ENCODE results near the gene RAD54L. TPM values are rescaled to one million over a fixed set of nuclear protein-coding genes. Genes with fewer than 3 reads are reported as not detected.

RAD54L gene
- total RNA-seq, 1 experiment from 2014 or later = 29.4 TPM

- Histone ChIP-seq H3K27ac (ENCODE audit: low read length) (peak overlapping the region; percentile 97), H3K4me1 (ENCODE audit: control insufficient read depth, insufficient read depth, low read length) (peaks cover 24% of the 10 kb centered on the region; the same call in 1 of the 2 replicates), H3K4me3 (ENCODE audit: low read depth in 2 of 2, low read length in 2 of 2) (peak overlapping the region; percentile 88 to 100), H3K9me3 (ENCODE audit: control insufficient read depth, insufficient read depth, low read depth, low read length) (no peaks in the 10 kb centered on the region), H3K27me3 (ENCODE audit: control insufficient read depth, insufficient read depth, low read length) (no peaks in the 10 kb centered on the region), H3K36me3 (ENCODE audit: control insufficient read depth, insufficient read depth, low read length) (peaks cover 9% of the 10 kb centered on the region)
- in situ Hi-C loops (cut with HindIII; ENCODE audit: low pct_unique_long_range_greater_than_20kb, low sequenced_read_pairs) = no loop called here
- TSS peak; percentile 55 for BruUV-seq (replicated peaks)
- DNase-seq (ENCODE audit: low read depth, low spot score) = no peak
- no peak for TF ChIP-seq SIN3A (IDR thresholded peaks at IDR 0.05; ENCODE audit: borderline replicate concordance, insufficient read depth, low read depth, low read length)
- no peak for TF ChIP-seq REST (IDR thresholded peaks at IDR 0.05; ENCODE audit: insufficient read depth in 1 of 2, low read depth in 2 of 2, low read length in 1 of 2)
- no peak for TF ChIP-seq POLR2AphosphoS5 (IDR thresholded peaks at IDR 0.05; ENCODE audit: low read depth, low read length)
- no peak for TF ChIP-seq TCF7L2 (IDR thresholded peaks at IDR 0.05; ENCODE audit: low read depth, low read length)
- TF ChIP-seq CTCF (IDR thresholded peaks at IDR 0.05) = no peak
- ChIA-PET CTCF (interaction anchor here (0.6 kb wide), 1 partner anchor 37 kb away, joined by 6 read pairs; no protein-coding TSS in a partner anchor), POLR2A (interaction anchor here (0.5 to 1.2 kb wide), 2 partner anchors 36 to 38 kb away, joined by 3 to 10 read pairs; no protein-coding TSS in a partner anchor)
- intact Hi-C loops (cut with micrococcal nuclease; ENCODE audit: unreplicated experiment) = no loop called here
- peak; percentile 32 for ATAC-seq
Measured at GRCh38 chr1:46302641-46303037, 55.1 kb downstream of the RAD54L start.

GRCh38 chr1:46303038-46303871 is 55.7 kb downstream of the RAD54L start, which contains the start of the genes LRRC41 and UQCRH:
Gene LRRC41, minus strand, starts transcription at chr1:46303616. Its CDS starts 294 bp downstream, at chr1:46303322.
Gene UQCRH, plus strand, starts transcription at chr1:46303698. Its CDS starts 69 bp downstream, at chr1:46303767.
- DNase-seq (ENCODE audit: low read depth, low spot score) = peak; percentile 93
- TF ChIP-seq REST (IDR thresholded peaks at IDR 0.05; ENCODE audit: insufficient read depth in 1 of 2, low read depth in 2 of 2, low read length in 1 of 2) = no peak
- peak; percentile 79 for TF ChIP-seq POLR2AphosphoS5 (IDR thresholded peaks at IDR 0.05; ENCODE audit: low read depth, low read length)
- TF ChIP-seq SIN3A (IDR thresholded peaks at IDR 0.05; ENCODE audit: borderline replicate concordance, insufficient read depth, low read depth, low read length) = 0 out of 2 replicates have a peak, but pooled peaks have one; percentile 37
- CTCF ChIA-PET = interaction anchor here (0.6 kb wide), 2 partner anchors 13 to 37 kb away, joined by 3 to 6 read pairs; no protein-coding TSS in a partner anchor
- Histone ChIP-seq H3K4me1 (ENCODE audit: control insufficient read depth, insufficient read depth, low read length) (peaks cover 24% of the 10 kb centered on the region; the same call in 1 of the 2 replicates), H3K36me3 (ENCODE audit: control insufficient read depth, insufficient read depth, low read length) (peaks cover 6% of the 10 kb centered on the region; the same call in 1 of the 2 replicates), H3K27ac (ENCODE audit: low read length) (peak within 1 kb of the TSS; percentile 97), H3K27me3 (ENCODE audit: control insufficient read depth, insufficient read depth, low read length) (no peaks in the 10 kb centered on the region), H3K9me3 (ENCODE audit: control insufficient read depth, insufficient read depth, low read depth, low read length) (no peaks in the 10 kb centered on the region), H3K4me3 (ENCODE audit: low read depth in 2 of 2, low read length in 2 of 2) (peak within 1 kb of the TSS; percentile 88 to 100)
- POLR2A ChIA-PET = interaction anchor here (0.5 to 1.2 kb wide), 2 partner anchors 36 to 37 kb away, joined by 3 to 10 read pairs; no protein-coding TSS in a partner anchor
- intact Hi-C loops (cut with micrococcal nuclease; ENCODE audit: unreplicated experiment) (no loop called here), in situ Hi-C loops (cut with HindIII; ENCODE audit: low pct_unique_long_range_greater_than_20kb, low sequenced_read_pairs) (no loop called here)
- peak; percentile 90 for ATAC-seq
- no TSS peak for BruUV-seq (replicated peaks)
